ENCODE measurements around the gene ZBTB16. TPM values are rescaled to one million over a fixed set of nuclear protein-coding genes. Genes with fewer than 3 reads are reported as not detected.

The ZBTB16 gene
- polyA plus RNA-seq, 3 donors = 4.1 to 12.3 (median 8.3) TPM

DNA sequence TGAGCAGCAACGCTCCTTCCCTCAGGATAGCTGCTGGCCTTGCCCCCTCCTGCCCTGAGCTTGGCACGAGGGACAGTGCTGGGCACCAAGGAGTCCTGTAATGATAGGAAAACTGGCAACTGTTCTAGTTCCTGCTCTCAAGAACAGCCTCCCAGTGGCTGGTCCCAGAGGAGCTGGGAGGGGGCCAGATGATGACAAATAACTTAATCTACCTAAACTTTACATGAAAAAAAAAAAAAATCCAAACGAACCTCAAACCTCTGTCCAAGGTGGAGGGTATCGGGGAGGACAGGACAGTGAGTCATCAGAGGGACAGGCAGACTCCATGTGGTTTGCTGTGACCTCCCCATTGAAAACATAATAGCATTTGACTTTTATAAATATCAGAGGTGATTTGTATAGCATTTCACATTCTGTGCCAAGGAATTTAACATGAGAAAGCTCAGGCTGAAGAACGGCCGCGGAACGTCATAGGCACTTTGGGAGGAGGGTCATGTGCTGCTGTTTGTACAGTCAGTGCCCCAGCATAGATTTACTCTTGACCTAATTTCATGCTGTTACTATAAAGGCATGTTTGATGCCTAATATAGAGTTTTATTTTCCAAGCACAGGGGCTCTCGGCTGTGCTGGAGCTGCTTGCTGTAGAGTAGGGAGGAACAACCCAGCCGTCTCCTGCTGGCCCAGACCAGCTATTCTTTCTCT, 138.4 kb downstream of the ZBTB16 start:
- no peaks in the 10 kb centered on the region for H3K79me2 ChIP-seq (ENCODE audit: insufficient read depth, low read length)
- H3K27ac ChIP-seq (ENCODE audit: low read depth in 1 of 2, low read length in 2 of 2) = no peak overlapping the region
- no peaks in the 10 kb centered on the region for H3K27me3 ChIP-seq (ENCODE audit: control insufficient read depth in 2 of 2, insufficient read depth in 2 of 2, low read length in 2 of 2)
- no peak overlapping the region for H3K4me2 ChIP-seq (replicated peaks; ENCODE audit: extremely low read depth, low read length, poor library complexity, severe bottlenecking)
- H3K4me1 Mint-ChIP-seq = peaks cover 2% of the 10 kb centered on the region
- DNase-seq = no peak
- no peak overlapping the region for H3K4me3 ChIP-seq (replicated peaks in 1 of 3; ENCODE audit: low read depth in 2 of 3, low read length in 3 of 3)
- H3K36me3 Mint-ChIP-seq = peaks cover 2 to 3% of the 10 kb centered on the region in 2 donors
- WGBS (ENCODE audit: insufficient coverage) = 93% methylated on average over 6 of the region's 10 CpGs
- H3K9me3 ChIP-seq (replicated peaks in 1 of 2; ENCODE audit: control insufficient read depth in 1 of 2, insufficient read depth in 1 of 2, low read length in 2 of 2) = no peaks in the 10 kb centered on the region
- H3K27ac Mint-ChIP-seq = no peak overlapping the region
- no peaks in the 10 kb centered on the region for H4K20me1 ChIP-seq (ENCODE audit: insufficient read depth, low read length)
- intact Hi-C loops (cut with micrococcal nuclease) = no loop called here
- TF ChIP-seq, protein P1, sequence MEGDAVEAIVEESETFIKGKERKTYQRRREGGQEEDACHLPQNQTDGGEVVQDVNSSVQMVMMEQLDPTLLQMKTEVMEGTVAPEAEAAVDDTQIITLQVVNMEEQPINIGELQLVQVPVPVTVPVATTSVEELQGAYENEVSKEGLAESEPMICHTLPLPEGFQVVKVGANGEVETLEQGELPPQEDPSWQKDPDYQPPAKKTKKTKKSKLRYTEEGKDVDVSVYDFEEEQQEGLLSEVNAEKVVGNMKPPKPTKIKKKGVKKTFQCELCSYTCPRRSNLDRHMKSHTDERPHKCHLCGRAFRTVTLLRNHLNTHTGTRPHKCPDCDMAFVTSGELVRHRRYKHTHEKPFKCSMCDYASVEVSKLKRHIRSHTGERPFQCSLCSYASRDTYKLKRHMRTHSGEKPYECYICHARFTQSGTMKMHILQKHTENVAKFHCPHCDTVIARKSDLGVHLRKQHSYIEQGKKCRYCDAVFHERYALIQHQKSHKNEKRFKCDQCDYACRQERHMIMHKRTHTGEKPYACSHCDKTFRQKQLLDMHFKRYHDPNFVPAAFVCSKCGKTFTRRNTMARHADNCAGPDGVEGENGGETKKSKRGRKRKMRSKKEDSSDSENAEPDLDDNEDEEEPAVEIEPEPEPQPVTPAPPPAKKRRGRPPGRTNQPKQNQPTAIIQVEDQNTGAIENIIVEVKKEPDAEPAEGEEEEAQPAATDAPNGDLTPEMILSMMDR (IDR thresholded peaks at IDR 0.05) = no peak
- no peaks in the 10 kb centered on the region for H3K4me1 ChIP-seq (ENCODE audit: control insufficient read depth in 1 of 2, insufficient read depth in 2 of 2, low read length in 2 of 2)
- H3K9me3 Mint-ChIP-seq = no peaks in the 10 kb centered on the region
- H3K27me3 Mint-ChIP-seq (ENCODE audit: low read depth in 3 of 3) = no peaks in the 10 kb centered on the region
- no peaks in the 10 kb centered on the region for H3K36me3 ChIP-seq (replicated peaks in 1 of 2; ENCODE audit: control insufficient read depth in 1 of 2, insufficient read depth in 2 of 2, low read length in 2 of 2)
- no peak overlapping the region for H3K9ac ChIP-seq (ENCODE audit: insufficient read depth, low read length, poor library complexity, severe bottlenecking)
- H2AFZ ChIP-seq (ENCODE audit: insufficient read depth, low read depth, low read length, poor library complexity, severe bottlenecking) = no peak overlapping the region
- no peak overlapping the region for H3K4me3 Mint-ChIP-seq

DNA sequence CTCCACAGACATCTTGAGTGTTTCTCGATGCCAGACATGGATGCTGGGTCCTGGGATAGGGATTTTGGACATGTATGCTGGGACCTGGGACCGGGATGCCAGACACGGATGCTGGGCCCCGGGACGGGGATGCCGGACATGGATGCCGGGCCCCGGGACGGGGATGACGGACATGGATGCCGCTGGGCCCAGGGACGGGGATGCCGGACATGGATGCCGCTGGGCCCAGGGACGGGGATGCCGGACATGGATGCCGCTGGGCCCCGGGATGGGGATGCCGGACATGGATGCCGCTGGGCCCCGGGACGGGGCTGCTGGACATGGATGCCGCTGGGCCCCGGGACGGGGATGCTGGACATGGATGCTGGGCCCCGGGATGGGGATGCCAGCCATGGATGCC, 139.5 kb downstream of the ZBTB16 start:
- no peak overlapping the region for H3K4me3 Mint-ChIP-seq
- H3K4me1 Mint-ChIP-seq = peaks cover 2% of the 10 kb centered on the region
- H3K27me3 Mint-ChIP-seq (ENCODE audit: low read depth in 3 of 3) = no peaks in the 10 kb centered on the region
- no peak overlapping the region for H3K27ac Mint-ChIP-seq
- H2AFZ ChIP-seq (ENCODE audit: insufficient read depth, low read depth, low read length, poor library complexity, severe bottlenecking) = no peak overlapping the region
- TF ChIP-seq, protein P1 (IDR thresholded peaks at IDR 0.05) = no peak
- WGBS (ENCODE audit: insufficient coverage) = 97% methylated on average over 25 of the region's 26 CpGs
- H3K9ac ChIP-seq (ENCODE audit: insufficient read depth, low read length, poor library complexity, severe bottlenecking) = no peak overlapping the region
- no peaks in the 10 kb centered on the region for H3K36me3 ChIP-seq (replicated peaks in 1 of 2; ENCODE audit: control insufficient read depth in 1 of 2, insufficient read depth in 2 of 2, low read length in 2 of 2)
- peaks cover 0 to 1% of the 10 kb centered on the region in 2 donors for H3K36me3 Mint-ChIP-seq
- H3K9me3 ChIP-seq (replicated peaks in 1 of 2; ENCODE audit: control insufficient read depth in 1 of 2, insufficient read depth in 1 of 2, low read length in 2 of 2) = no peaks in the 10 kb centered on the region
- no peaks in the 10 kb centered on the region for H3K79me2 ChIP-seq (ENCODE audit: insufficient read depth, low read length)
- H3K4me1 ChIP-seq (ENCODE audit: control insufficient read depth in 1 of 2, insufficient read depth in 2 of 2, low read length in 2 of 2) = no peaks in the 10 kb centered on the region
- no peaks in the 10 kb centered on the region for H3K9me3 Mint-ChIP-seq
- H3K4me3 ChIP-seq (replicated peaks in 1 of 3; ENCODE audit: low read depth in 2 of 3, low read length in 3 of 3) = no peak overlapping the region
- intact Hi-C loops (cut with micrococcal nuclease) = no loop called here
- no peak for DNase-seq
- no peaks in the 10 kb centered on the region for H3K27me3 ChIP-seq (ENCODE audit: control insufficient read depth in 2 of 2, insufficient read depth in 2 of 2, low read length in 2 of 2)
- H4K20me1 ChIP-seq (ENCODE audit: insufficient read depth, low read length) = no peaks in the 10 kb centered on the region
- H3K4me2 ChIP-seq (replicated peaks; ENCODE audit: extremely low read depth, low read length, poor library complexity, severe bottlenecking) = no peak overlapping the region
- H3K27ac ChIP-seq (ENCODE audit: low read depth in 1 of 2, low read length in 2 of 2) = no peak overlapping the region
